Subcutaneous adipose tissue (tissue), 4 donors: ENCODE data around the gene IL1RN. TPM values are rescaled to one million over a fixed set of nuclear protein-coding genes. Genes with fewer than 3 reads are reported as not detected.

Source experiments
- CTCF ChIP-seq: fragments of 450-650 bp; IDR thresholded peaks from one replicate; pipeline ENCODE4 v1.5.1; 2016; ENCODE audit warnings: low read depth, mild to moderate bottlenecking, control low read depth, antibody characterized with exemption, moderate library complexity
- total RNA-seq, 4 donors: library from RNA; depleted of rRNA; stranded (reverse); fragments of >200 nt; gene quantifications; one replicate each; pipeline ENCODE4 v1.1.0, GENCODE V29; 2016

The IL1RN gene
- total RNA-seq, 4 donors from 2014 or later, result 0.98 to 105 (median 6.0) TPM

DNA sequence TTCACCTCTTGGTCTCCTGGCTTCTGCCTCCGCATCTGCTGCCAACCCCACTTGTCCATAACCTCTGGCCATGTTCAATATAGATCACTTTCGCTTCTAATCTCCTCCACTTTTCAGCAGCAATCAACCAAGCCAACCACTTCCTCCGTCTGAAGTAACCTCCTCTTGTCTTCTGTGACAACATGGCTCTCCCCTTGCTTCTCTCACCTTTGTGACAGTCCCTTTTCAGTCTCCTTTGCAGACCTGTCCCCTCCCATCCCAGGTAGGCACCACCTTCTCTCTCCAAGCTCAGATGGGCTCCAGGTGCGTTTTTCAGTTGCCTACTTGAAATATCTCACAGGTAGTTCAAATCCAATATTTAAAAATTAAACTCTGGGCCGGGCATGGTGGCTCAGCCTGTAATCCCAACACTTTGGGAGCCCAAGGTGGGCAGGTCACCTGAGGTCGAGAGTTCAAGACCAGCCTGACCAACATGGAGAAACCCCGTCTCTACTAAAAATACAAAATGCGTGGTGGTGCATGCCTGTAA, 41.7 kb downstream of the IL1RN start:
- no peak for TF ChIP-seq CTCF

GRCh38 chr2:113169586-113169985, 42.2 kb downstream of the IL1RN start:
- TF ChIP-seq CTCF, result no peak

DNA sequence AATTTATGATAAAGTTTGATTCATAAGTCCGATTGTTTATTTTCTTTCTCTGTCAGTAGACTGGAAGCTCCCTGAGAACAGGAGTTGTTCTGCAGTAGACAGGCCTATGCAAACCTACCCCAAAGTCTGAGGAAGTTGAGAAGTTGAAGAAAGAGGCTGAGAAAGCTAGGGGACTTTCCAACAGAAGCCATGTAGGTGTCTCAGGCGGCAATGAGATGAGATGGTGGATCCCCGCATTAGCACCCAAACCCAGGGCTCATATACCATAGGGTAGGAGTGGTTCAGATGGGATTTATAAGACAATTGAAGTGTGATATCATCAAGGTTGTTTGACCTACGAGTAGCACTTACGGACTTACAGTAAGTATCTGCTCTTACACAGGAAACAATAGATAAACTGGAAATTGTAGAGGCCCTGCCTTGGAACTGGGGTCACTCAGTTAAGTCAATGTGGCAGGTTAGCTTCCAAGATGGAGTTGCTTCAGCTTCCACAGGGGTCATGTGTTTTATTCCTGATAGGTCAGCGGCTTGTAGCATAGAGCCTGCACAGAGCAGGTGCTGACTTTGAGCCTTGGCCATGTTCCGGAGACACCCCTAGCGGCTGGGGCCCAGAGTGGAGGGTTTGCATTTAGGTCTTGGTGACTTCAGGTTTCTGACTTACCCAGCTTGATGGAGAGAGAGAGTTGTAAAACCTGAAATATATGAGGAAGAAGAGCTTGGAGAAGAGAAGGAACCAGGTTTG, 44.1 kb downstream of the IL1RN start:
- TF ChIP-seq CTCF, result no peak

GRCh38 chr2:113172721-113173541, 45.5 kb downstream of the IL1RN start:
- no peak for TF ChIP-seq CTCF

DNA sequence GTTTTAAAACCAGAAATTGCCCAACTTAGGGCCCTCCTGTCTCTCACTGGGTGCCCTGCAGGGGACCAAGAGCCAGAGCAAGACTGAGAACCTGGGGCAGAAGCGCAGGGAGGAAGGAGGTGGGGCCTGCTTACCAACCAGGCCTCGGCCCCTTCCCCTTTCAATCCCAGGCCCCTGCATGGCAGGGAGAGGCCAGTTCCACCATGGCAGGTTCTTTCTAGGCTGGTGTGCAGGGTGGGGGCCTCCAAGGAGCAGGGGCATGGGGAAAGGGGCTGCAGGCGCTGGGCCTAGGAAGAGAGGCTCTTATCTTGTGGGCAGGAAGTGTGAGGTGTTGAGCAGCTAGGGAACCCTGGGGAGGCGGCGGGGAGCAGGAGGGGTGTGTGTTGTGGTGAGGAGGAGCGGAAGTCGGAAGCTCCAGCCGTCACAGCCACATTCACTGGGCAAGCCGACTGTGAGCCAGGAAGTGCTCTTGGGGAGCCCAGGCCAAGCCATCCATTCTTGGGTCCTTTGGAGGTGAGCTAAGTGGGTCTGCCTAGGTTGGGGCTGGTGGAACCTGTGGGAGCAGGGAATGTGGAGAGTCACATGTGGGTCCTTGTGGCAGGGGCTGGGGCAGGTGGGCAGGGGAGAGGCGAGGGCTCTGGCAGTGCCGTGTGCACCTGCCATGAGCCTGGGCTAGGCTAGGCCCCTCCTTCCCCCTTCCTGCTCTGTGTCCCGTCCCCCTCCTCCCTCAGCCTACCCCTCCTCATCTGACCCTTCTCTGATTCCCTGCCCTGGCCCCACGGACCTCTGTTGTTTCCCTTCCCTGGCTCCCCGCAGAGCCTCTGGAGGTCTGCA, 46.4 kb downstream of the IL1RN start, which contains the start of gene PSD4:
PSD4 (plus strand) TSS at position 430 of the 834 bp plus-strand sequence. CDS start 8,486 bp downstream, outside the sequence.
- no peak for TF ChIP-seq CTCF

- TF ChIP-seq CTCF, result no peak
These were observed 47.0 kb downstream of the IL1RN start for GRCh38 chr2:113174376-113174750.
